HepG2 (cell line): ENCODE data around the gene PARD3. TPM values are rescaled to one million over a fixed set of nuclear protein-coding genes. Genes with fewer than 3 reads are reported as not detected.
A peak's percentile ranks its signal among the peaks of the same experiment; 100 is the strongest.

Experiments
- FOXA3 ChIP-seq: IDR thresholded peaks from 2 replicates; pipeline ENCODE4 v1.6.1; 2016; ENCODE audit warnings: missing genetic modification reagents, missing compliant biosample characterization
- GATAD1 ChIP-seq: IDR thresholded peaks from 2 replicates; pipeline ENCODE4 v1.6.1; 2016; ENCODE audit warnings: missing genetic modification reagents, missing compliant biosample characterization
- HES4 ChIP-seq: sonication (generic); formaldehyde crosslinking; IDR thresholded peaks from 2 replicates; pipeline ENCODE4 v1.9.0; 2021; ENCODE audit warnings: mild to moderate bottlenecking, missing genetic modification reagents, borderline replicate concordance
- KIAA2018 ChIP-seq: sonication (generic); formaldehyde crosslinking; IDR thresholded peaks from 2 replicates; pipeline ENCODE4 v1.5.0; 2020; ENCODE audit warnings: mild to moderate bottlenecking, missing genetic modification reagents, borderline replicate concordance
- MTF2 ChIP-seq: sonication (generic); formaldehyde crosslinking; IDR thresholded peaks from 2 replicates; pipeline ENCODE4 v1.5.0; 2020; ENCODE audit warnings: missing genetic modification reagents, borderline replicate concordance
- SMARCC2 ChIP-seq: fragments of 450-650 bp; IDR thresholded peaks from 2 replicates; pipeline ENCODE4 v1.6.1; 2017; ENCODE audit warnings: antibody characterized with exemption, mild to moderate bottlenecking
- SUZ12 ChIP-seq: fragments of 150-350 bp; IDR thresholded peaks from 2 replicates; pipeline ENCODE4 v1.6.1; 2014; ENCODE audit warnings: low read depth, low read length
- TSC22D2 ChIP-seq: sonication (generic); formaldehyde crosslinking; IDR thresholded peaks from 2 replicates; pipeline ENCODE4 v1.5.1; 2020; ENCODE audit warnings: missing genetic modification reagents, mild to moderate bottlenecking, borderline replicate concordance
- ZBED4 ChIP-seq: sonication (generic); formaldehyde crosslinking; IDR thresholded peaks from 2 replicates; pipeline ENCODE4 v1.4.0; 2020; ENCODE audit warnings: missing genetic modification reagents, borderline replicate concordance
- ZBTB3 ChIP-seq: sonication (generic); formaldehyde crosslinking; IDR thresholded peaks from 2 replicates; pipeline ENCODE4 v1.4.0; 2020; ENCODE audit warnings: low read depth, mild to moderate bottlenecking, moderate library complexity, missing genetic modification reagents, borderline replicate concordance
- ZEB1 ChIP-seq: IDR thresholded peaks from 2 replicates; pipeline ENCODE4 v1.6.1; 2012; ENCODE audit warnings: mild to moderate bottlenecking, low read depth, inconsistent platforms; ENCODE audit not compliant: insufficient replicate concordance
- ZNF615 ChIP-seq: sonication (generic); formaldehyde crosslinking; IDR thresholded peaks from 2 replicates; pipeline ENCODE4 v1.5.0; 2020; ENCODE audit warnings: mild to moderate bottlenecking, missing genetic modification reagents, borderline replicate concordance
- ZNF713 ChIP-seq: sonication (generic); formaldehyde crosslinking; IDR thresholded peaks from 2 replicates; pipeline ENCODE4 v1.4.0; 2020; ENCODE audit warnings: mild to moderate bottlenecking, missing genetic modification reagents
- ZXDC ChIP-seq: sonication (generic); formaldehyde crosslinking; IDR thresholded peaks from 2 replicates; pipeline ENCODE4 v1.5.0; 2020; ENCODE audit warnings: mild to moderate bottlenecking, missing genetic modification reagents
- polyA plus RNA-seq, 8 experiments: library from polyadenylated mRNA; depleted of rRNA in 3 of 8; stranded (reverse) in 7 of 8; unstranded in 1 of 8; fragments of >200 nt; fragmentation: Illumina TruSeq in 4 of 8; extraction: Trizol in 4 of 8; gene quantifications; 2 replicates each; pipeline versions ENCODE4 v1.2.1 to v1.2.3, GENCODE V29; 2011 to 2016; ENCODE audit warnings: low read depth in 4 of 8, missing spikeins in 1 of 8, mixed read lengths in 1 of 8; ENCODE audit not compliant: insufficient read depth in 1 of 8
- total RNA-seq, 5 experiments: library from RNA; depleted of rRNA; stranded (reverse); fragments of >200 nt; fragmentation: Illumina TruSeq; extraction: Trizol; gene quantifications; 2 replicates each; pipeline ENCODE4 v1.2.3, GENCODE V29; 2016; ENCODE audit warnings: low read depth in 1 of 5

Gene PARD3
- total and polyA plus RNA-seq, 2 of the 13 experiments (the other 11 are each of a cell fraction or from before 2014, with no cell fraction given) = 40.9 to 60.0 TPM

- TF ChIP-seq ZNF615 (CRISPR knock-in tag) (0 out of 2 replicates have a peak, but pooled peaks have one; percentile 90), ZNF713 (no peak), KIAA2018 (CRISPR knock-in tag) (no peak), ZEB1 (peak; percentile 63), SMARCC2 (no peak), FOXA3 (CRISPR knock-in tag) (peak; percentile 86), ZBTB3 (CRISPR knock-in tag) (peak; percentile 73; the same call in 1 of the 2 replicates), HES4 (CRISPR knock-in tag) (no peak), MTF2 (CRISPR knock-in tag) (no peak), GATAD1 (CRISPR knock-in tag) (no peak; the same call in 1 of the 2 replicates), ZBED4 (CRISPR knock-in tag) (0 out of 2 replicates have a peak, but pooled peaks have one; percentile 15), SUZ12 (no peak), TSC22D2 (no peak), ZXDC (no peak)
These were observed 601.8 kb downstream of the PARD3 start (continued) for GRCh38 chr10:34213193-34213804.
